Measurements from ENCODE around the gene TLCD1. TPM values are rescaled to one million over a fixed set of nuclear protein-coding genes. Genes with fewer than 3 reads are reported as not detected.

TLCD1 gene
- total RNA-seq, 2 donors from 2014 or later: 1.5 to 9.7 TPM

DNA sequence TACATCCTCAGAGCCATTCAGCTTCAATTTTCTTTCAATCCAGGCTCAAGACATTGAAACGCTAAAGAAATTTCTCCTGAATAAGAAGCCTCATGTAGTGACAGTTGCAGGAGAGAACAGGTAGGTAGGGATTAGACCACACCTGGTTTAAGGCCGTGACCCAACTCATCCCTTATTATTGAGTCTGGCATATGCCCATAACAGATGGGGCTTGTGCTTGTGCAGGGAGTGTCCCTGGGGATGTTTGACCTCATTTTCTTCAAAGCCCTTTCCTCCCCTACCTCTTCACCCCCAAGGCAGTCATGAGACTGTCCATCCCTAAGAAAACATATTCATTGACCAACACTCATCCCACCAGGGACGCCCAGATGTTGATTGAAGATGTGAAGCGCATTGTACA lies 39.7 kb downstream of the TLCD1 start:
- Mint-ChIP-seq H3K27ac (no peak overlapping the region), H3K27me3 (no peaks in the 10 kb centered on the region), H3K4me1 (ENCODE audit: low read depth in 2 of 2) (no peaks in the 10 kb centered on the region), H3K9me3 (no peaks in the 10 kb centered on the region), H3K4me3 (no peak overlapping the region), H3K36me3 (peaks cover 32% of the 10 kb centered on the region)
- ATAC-seq (no peak), DNase-seq (ENCODE audit: low spot score) (no peak)

DNA sequence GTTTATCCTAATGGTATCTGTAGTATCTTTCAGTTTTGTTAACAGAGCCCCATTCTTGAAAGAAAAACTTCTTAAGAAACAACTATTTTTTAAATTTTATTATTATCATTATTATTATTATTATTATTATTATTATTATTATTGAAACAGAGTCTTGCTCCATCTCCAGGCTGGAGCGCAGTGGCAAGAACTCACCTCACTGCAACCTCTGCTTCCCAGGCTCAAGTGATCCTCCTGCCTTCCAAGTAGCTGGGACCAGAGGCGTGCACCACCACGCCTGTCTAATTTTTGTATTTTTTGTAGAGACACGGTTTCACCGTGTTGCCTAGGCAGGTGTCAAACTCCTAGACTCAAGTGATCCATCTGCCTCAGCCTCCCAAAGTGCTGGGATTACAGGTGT lies 40.7 kb downstream of the TLCD1 start:
- Mint-ChIP-seq H3K4me1 (ENCODE audit: low read depth in 2 of 2) (no peaks in the 10 kb centered on the region), H3K36me3 (peaks cover 32% of the 10 kb centered on the region), H3K4me3 (no peak overlapping the region), H3K27me3 (no peaks in the 10 kb centered on the region), H3K27ac (no peak overlapping the region), H3K9me3 (no peaks in the 10 kb centered on the region)
- no peak for ATAC-seq
- DNase-seq (ENCODE audit: low spot score): no peak

DNA sequence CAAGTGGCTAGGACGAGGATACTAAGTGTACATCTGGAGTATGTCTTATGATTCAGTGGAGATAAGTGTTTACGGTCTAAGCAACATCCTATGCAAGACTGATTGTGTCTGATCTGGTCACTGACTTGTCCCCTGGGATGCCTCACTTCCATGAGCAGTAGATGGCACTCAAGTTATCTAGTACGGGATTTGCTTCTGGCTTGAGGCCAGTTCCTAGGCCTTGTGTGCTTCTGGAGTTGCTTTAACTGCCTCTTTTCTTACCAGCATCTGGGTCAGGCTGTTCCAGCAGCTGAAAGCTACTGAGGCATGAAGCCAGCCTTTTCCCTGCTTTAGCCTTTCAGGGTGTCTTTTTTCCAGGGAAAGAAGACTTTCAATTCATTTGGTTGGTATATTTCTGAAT lies 41.1 kb downstream of the TLCD1 start:
- H3K27me3 Mint-ChIP-seq: no peaks in the 10 kb centered on the region
- H3K9me3 Mint-ChIP-seq: no peaks in the 10 kb centered on the region
- no peak overlapping the region for H3K27ac Mint-ChIP-seq
- H3K4me1 Mint-ChIP-seq (ENCODE audit: low read depth in 2 of 2): no peaks in the 10 kb centered on the region
- no peak overlapping the region for H3K4me3 Mint-ChIP-seq
- peaks cover 31% of the 10 kb centered on the region for H3K36me3 Mint-ChIP-seq
- ATAC-seq (no peak), DNase-seq (ENCODE audit: low spot score) (no peak)

DNA sequence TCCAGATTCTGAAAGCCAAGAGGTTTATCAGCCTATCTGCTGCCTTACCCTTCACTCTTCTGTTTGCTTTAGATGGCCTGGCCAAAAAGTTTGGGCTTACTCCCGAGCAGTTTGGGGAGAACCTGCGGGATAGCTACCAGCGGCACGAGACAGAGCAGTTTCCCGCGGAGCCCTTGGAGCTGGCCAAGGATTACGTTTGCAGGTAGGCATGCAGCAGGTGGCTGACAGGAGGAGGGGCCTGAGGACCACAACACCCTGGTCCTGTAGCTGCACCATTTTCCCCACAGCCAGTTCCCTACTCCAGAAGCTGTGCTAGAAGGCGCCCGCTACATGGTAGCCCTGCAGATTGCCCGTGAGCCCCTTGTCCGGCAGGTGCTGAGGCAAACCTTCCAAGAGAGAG lies 43.4 kb downstream of the TLCD1 start:
- Mint-ChIP-seq H3K9me3 (no peaks in the 10 kb centered on the region), H3K27ac (no peak overlapping the region), H3K36me3 (peaks cover 19% of the 10 kb centered on the region), H3K4me3 (no peak overlapping the region), H3K27me3 (no peaks in the 10 kb centered on the region), H3K4me1 (ENCODE audit: low read depth in 2 of 2) (no peaks in the 10 kb centered on the region)
- ATAC-seq (no peak), DNase-seq (ENCODE audit: low spot score) (no peak)

DNA sequence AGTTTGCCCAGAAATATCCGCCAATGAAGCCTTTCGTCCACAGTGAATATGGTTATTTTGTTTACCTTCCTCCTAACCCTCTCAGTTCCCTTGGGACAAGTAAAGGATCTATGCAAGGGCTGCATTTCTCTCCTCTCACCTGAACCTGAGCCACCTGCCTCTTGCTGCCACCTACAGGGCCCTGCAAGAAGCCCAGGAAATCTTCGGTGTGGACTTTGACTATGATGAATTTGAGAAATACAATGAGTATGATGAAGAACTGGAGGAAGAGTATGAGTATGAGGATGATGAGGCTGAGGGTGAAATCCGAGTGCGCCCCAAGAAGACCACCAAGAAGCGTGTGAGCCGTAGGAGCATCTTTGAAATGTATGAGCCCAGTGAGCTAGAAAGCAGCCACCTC lies 50.1 kb downstream of the TLCD1 start:
- Mint-ChIP-seq H3K36me3 (peaks cover 31% of the 10 kb centered on the region), H3K4me1 (ENCODE audit: low read depth in 2 of 2) (peaks cover 0 to 9% of the 10 kb centered on the region in 2 donors), H3K27me3 (no peaks in the 10 kb centered on the region), H3K9me3 (no peaks in the 10 kb centered on the region), H3K4me3 (no peak overlapping the region), H3K27ac (no peak overlapping the region)
- DNase-seq (ENCODE audit: low spot score): no peak
- no peak for ATAC-seq

DNA sequence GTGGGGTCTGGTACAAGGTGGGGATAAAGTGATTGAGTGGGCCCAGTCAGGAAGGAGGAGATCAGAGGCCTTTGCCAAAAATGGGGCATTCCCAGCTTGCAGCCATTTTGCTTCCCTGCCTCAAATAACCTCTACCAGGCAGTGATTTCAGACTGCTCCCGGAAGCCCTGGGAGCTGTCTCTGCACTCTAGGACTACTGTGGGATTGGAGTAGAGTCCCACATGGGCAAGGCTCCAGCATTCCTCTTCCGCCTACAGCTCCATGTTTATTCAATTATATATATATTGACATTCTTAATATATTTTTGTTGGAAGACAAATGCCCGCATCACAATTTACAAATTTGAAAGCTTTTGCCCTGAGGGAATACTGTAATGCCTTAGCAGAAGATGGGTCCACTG lies 50.5 kb downstream of the TLCD1 start:
- Mint-ChIP-seq H3K36me3 (peaks cover 31% of the 10 kb centered on the region), H3K27me3 (no peaks in the 10 kb centered on the region), H3K9me3 (no peaks in the 10 kb centered on the region), H3K4me1 (ENCODE audit: low read depth in 2 of 2) (peaks cover 0 to 9% of the 10 kb centered on the region in 2 donors), H3K4me3 (no peak overlapping the region), H3K27ac (no peak overlapping the region)
- DNase-seq (ENCODE audit: low spot score) (no peak), ATAC-seq (no peak)

Other genes starting within 250 kb of the TLCD1 start
- gene FOXN1, start 219.9 kb downstream of the TLCD1 start, total RNA-seq: not detected
- 100 to 1,000 TPM; 104 to 135 TPM for gene UNC119, start 173.6 kb downstream of the TLCD1 start, total RNA-seq
- gene PIGS, start 154.7 kb downstream of the TLCD1 start, total RNA-seq: 10 to 100 TPM; 74.9 to 93.2 TPM
- gene ALDOC, start 149.3 kb downstream of the TLCD1 start, total RNA-seq: 100 to 1,000 TPM in 1 of 2 donors, 10 to 100 TPM in 1; 36.8 to 164 TPM
- 100 to 1,000 TPM in 1 of 2 donors, 10 to 100 TPM in 1; 80.7 to 198 TPM for gene SPAG5, start 127.2 kb downstream of the TLCD1 start, total RNA-seq
- gene RSKR, start 112.0 kb downstream of the TLCD1 start, total RNA-seq: 100 to 1,000 TPM in 1 of 2 donors, 10 to 100 TPM in 1; 34.4 to 108 TPM
- gene BLTP2, start 81.1 kb downstream of the TLCD1 start, total RNA-seq: 100 to 1,000 TPM; 184 to 422 TPM
- 10 to 100 TPM; 36.1 to 65.2 TPM for gene SDF2, start 64.3 kb downstream of the TLCD1 start, total RNA-seq
- gene SUPT6H, start 64.0 kb downstream of the TLCD1 start, total RNA-seq: 100 to 1,000 TPM; 118 to 133 TPM
- gene PROCA1, start 14.3 kb downstream of the TLCD1 start, total RNA-seq: 1 to 10 TPM; 3.7 to 4.6 TPM
- gene RAB34, start 8.4 kb downstream of the TLCD1 start, total RNA-seq: 10 to 100 TPM in 1 of 2 donors, 1 to 10 TPM in 1; 8.5 to 25.7 TPM
- 1,000 to 10,000 TPM; 1,264 to 1,439 TPM for gene RPL23A, start 6.2 kb downstream of the TLCD1 start, total RNA-seq
- 10 to 100 TPM in 1 of 2 donors, 1 to 10 TPM in 1; 3.2 to 10.2 TPM for gene NEK8, start 2.6 kb upstream of the TLCD1 start, total RNA-seq
- gene TRAF4, start 17.8 kb upstream of the TLCD1 start, total RNA-seq: 100 to 1,000 TPM in 1 of 2 donors, 10 to 100 TPM in 1; 59.7 to 186 TPM
- 10 to 100 TPM; 21.7 to 23.5 TPM for gene FAM222B, start 116.6 kb upstream of the TLCD1 start, total RNA-seq
- gene ERAL1, start 128.8 kb upstream of the TLCD1 start, total RNA-seq: 100 to 1,000 TPM in 1 of 2 donors, 10 to 100 TPM in 1; 55.9 to 105 TPM
- 10 to 100 TPM; 79.3 to 95.8 TPM for gene FLOT2, start 171.5 kb upstream of the TLCD1 start, total RNA-seq
- 10 to 100 TPM; 22.5 to 26.1 TPM for gene DHRS13, start 176.8 kb upstream of the TLCD1 start, total RNA-seq
- gene PHF12, start 225.3 kb upstream of the TLCD1 start, total RNA-seq: 10 to 100 TPM; 68.0 to 72.2 TPM

Measured in natural killer cell treated with Interleukin-12 subunit alpha and Interleukin-12 subunit beta and Interleukin-15 and Interleukin-18, amount 100 ng/mL, for 72 hours (primary cell).